HG03066 (cell line): ENCODE measurements around the gene ANKMY2.
"Not testable (repeated sequence)": the region's sequence is repeated elsewhere in the genome, so short reads cannot be mapped to it uniquely, and the experiment has no call there.

ENCODE experiments used
- ATAC-seq: cut with Tn5 transposase; IDR thresholded peaks from one replicate; pipeline ENCODE4 v1.9.1; 2021; ENCODE audit warnings: low read depth; ENCODE audit not compliant: unreplicated experiment

Gene ANKMY2

DNA sequence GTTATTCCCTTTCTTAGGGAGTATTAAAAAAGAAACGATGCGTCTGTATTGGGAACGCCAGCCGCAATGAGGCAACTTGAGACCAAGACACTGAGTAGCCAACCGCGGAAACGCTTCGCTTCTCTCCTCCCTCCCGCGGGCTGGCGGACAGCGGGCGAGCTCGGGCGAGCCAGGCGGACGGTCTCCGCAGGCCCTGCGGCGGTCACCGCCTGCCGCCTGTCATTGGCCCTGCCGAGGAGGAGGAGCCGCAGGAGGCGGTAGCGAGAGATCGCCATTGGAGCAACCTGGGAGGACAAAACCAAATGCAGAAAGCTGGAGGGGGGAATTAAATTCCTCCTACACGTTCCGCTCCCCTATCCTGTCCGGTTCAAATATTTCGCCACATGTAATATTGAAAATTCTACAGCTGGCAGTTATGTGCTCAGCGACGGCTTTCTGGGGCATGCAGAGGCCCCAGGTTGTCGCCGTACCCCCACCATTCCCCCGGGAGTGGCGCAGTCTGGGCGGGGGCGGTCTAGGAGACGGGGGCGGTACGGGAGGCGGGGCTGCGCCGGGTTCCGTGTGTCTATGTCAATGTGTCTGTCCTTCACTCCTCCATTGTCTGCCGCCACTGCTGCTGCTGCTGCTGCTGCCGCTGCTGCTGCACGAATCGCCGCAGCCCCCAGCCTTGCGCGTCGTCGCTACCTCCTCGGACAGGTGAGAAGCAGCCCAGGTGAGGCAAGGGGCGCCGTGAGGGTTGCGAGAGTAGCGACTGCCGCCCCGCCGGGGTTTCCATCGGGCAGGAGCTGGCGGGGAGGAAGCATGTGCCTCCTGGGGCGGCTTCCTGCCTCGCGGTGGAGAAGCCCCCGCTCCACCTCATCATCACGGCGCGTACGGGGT, at the start of gene ANKMY2, which contains the start of gene BZW2:
TSS of gene ANKMY2 (minus strand) at position 162 of the 879 bp plus-strand sequence. CDS start 181 bp downstream, outside the sequence.
TSS of gene BZW2 (plus strand) at position 589 of the 879 bp plus-strand sequence. CDS start 19,263 bp downstream, outside the sequence.
- peak; percentile 89 for ATAC-seq

DNA sequence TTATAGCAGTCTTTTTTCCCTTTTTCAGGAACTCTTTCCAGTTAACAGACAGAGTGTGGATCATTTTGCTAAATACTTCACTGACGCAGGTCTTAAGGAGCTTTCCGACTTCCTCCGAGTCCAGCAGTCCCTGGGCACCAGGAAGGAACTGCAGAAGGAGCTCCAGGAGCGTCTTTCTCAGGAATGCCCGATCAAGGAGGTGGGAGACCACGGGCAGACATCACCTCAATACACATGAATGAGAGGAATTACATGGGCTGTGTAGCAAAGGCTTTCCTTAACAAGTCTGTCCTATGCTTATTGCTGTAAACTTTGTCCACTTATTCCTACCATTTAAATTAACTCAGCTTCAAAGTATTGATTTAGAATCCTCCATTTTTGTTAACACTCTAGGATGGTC, 49.3 kb upstream of the ANKMY2 start:
- ATAC-seq, result no peak

DNA sequence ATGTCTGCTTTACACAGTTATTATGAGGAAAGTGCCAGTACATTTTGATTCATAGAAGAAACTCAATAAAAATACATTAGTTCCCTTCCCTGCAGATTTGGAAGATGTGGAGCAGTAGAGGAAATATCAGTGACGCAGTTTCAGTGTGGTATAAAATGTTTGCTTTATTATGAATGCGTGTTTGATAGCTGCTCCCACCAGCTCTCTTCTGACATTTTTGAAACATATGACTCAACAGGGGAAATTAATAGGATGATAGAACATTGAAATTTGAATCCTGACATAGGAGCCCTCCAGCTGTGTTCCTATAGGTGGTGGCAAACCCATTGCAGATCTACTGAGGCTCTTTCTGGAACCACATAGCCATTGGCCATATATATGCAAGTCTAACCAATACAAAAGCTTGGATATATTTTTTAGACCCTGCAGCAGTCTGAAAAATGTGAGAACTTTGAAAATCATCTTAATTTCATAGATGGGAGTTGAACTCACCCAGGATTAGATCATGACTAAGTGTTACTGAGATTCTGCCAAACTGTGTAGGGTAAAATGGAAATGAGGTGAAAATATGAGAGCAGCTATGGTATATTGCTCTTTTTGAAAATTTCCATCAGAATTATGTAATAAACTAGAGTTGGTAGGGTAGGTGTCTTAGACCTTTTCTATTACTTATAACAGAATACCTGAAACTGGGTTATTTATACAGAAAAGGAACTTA, 48.2 kb upstream of the ANKMY2 start:
- no peak for ATAC-seq

DNA sequence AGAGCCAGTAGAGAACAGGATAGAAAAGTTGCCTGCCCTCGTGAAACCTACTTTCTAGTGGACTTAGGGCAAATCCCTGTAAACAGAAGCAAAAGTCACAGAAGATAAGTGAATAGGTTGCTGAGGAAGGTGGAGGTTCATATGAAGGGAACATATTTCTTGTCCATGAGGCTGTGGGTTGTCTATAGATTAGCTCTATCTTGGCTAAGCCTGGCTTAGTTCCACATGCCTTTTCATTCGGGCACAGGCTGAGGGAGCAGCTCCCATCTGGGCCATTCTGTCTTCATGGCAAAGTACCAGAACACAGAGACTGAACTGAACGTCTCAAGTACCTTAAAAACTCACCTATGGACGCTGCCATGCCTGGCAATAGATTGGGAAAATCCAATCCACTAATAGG, 45.7 kb upstream of the ANKMY2 start:
- ATAC-seq, result no peak

DNA sequence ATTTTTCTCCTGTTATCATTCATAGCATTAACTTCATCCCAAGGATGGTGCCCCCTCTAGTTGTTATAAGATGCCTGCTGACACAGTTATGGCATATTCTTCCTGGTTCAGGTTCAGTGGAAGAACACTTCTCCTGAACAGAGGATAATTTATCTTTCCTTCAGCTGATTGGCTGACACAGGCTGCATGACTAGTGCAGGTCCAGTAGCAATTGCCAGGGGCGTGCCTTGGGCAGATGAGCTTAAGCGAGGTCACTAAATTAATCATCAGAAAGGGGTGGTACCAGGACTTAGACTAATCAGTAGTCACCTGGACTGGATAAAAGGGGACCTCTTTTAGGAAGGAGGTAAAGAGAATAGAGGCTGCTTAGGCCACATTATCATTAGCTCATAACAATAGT, 42.7 kb upstream of the ANKMY2 start:
- ATAC-seq, result no peak

DNA sequence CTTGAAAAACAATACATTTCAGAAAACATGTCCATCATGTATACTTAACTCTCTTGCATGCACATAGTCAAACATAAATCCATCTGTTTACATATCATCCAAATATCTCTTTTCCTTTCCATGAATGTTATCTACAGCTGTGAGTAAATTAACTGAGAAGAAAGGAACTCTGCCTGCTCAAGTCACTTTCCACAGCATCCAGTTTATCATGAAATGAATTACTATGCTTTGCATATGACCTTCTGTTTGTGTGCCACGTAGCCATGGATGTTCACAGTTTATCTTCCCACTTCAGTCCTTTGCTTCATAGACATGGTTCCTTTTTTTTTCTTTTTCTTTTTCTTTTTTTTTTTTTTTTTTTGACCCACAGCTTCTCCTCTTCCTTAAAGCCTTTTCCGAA, 40.0 kb upstream of the ANKMY2 start:
- ATAC-seq, result no peak

DNA sequence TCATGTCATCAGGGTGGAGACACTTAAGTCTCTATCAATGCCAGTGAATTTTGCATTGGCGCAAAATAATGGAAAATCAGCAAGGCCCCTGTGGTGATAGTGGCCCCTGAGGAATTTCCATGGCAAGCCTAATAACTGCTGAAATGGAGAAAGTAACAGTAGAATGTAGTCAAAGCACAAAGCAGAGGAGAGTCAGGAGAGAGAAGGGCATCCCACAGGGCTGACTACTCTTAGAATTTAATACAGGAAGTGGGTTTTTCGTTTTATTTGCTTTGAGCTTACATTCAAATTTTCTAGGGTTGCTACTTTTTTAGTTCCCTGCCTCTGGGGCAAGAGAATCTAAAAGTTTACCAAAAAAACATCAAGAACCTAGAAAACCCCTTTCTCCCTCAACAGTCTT, 39.4 kb upstream of the ANKMY2 start:
- ATAC-seq, result no peak

DNA sequence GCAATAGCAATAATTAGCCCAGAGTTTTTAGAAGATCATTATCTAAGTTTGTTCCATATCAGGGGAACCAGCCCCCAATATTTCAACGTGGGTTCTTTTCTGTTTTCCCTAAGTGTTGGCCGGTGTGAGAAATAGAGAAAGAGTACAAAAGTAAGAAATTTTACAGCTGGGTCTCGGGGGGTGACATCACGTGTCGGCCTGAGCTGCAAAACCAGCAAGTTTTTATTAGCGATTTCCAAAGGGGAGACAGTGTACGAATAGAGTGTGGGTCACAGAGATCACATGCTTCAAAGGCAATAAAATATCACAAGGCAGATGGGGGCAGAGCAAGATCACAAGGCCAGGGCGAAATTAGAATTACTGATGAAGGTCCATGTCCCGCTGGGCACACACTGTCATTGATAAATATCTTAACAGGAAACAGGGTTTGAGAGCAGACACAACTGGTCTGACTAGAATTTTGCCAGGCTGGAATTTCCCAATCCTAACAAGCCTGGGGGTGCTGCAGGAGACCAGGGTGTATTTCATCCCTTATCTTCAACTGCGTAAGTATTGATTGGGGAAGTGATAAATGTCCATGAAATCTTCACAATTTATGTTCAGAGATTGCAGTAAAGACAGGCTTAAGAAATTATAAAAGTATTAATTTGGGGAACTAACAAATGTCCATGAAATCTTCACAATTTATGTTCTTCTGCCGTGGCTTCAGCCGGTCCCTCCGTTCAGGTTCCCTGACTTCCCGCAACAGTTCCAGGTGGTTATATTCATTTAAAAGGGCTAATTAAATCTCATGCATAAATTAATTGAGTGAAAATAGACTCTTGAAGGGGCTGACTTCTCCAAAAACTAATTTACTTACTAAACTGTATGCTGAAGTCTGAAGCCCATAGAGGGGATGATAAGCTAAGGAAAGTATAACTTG, 33.4 kb upstream of the ANKMY2 start:
- not testable (repeated sequence) for ATAC-seq

DNA sequence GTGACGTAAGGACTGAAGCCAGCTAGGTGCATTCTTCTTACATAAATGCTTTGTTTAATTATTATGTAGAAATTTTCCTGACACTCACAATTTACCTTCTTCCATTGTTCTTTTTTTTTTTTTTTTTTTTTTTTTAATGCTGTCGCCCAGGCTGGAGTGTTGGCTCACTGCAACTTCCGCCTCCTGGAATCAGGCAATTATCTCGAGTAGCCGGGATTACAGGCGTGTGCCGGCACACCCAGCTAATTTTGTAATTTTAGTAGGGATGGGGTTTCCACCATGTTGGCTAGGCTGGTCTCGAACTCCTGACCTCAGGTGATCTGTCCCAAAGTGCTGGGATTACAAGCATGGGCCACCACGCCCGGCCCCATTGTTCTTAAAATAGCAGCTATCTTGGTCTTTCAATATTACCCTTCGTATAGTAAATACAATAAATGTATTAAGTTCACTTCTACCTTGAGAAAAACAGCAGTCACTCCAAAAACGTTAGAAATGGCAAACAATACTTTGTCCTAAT, 32.5 kb upstream of the ANKMY2 start:
- ATAC-seq, result no peak

DNA sequence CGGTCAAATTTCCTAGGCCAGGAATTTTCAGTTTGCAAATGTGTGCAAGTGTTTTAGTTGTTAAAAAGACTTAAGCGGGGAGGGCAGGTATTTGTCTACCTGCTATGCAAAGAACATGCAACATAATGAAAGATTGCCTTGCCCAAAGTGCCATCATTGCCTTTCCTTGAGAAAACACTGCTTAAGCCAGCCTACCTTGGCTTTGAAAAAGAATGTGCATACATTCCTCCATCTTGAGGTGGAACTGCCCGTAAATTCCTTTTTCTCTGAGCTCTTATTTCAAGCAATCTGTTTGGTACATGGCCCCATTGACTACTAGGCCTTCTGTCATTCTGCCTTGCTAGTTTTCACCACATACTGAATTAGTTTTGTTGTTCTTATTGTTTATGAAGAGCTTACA, 29.7 kb upstream of the ANKMY2 start:
- ATAC-seq, result no peak

DNA sequence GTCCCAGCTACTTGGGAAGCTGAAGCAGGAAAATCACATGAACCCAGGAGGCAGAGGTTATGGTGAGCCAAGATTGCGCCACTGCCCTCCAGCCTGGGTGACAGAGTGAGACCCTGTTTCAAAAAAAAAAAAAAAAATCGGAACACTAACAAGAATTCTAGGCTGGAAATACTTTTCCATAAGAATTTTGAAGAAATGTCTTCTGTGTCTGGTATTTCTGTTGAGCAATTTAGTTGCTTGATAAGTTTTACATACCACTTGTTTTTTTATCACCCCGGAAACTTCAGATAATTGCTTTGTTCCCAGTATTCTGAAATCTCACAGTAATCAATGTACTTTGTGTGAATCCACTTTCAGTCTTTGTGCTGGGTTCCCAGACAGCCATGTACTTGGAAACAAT, 26.3 kb upstream of the ANKMY2 start:
- ATAC-seq, result no peak

DNA sequence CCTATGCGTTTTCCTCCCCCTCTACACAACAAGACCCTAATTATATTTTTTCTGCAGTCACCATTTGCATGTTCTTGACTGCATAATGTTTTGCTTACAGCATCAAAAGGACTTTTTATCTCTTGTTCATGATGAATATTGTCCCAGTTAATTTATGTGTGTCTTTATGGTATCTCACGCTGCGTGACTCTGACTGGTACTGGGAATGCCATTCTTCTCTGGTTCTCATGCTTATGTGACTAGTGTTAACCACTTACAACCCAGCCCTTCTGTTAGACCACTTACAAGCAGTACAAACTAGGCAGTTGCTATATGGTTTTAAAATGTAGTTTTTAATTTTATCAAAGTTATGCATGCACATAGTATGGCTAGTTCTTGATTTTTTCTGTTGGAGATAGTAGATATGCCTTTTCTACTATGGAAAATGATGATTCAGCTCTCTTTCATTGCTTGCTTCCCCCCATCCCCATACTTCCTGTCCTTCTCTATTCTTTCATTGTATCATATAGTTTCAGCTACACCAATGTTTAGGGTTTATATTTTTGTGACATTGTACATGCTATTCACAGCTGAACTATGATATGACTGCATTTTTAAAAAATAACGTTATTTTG, 25.3 kb upstream of the ANKMY2 start:
- no peak for ATAC-seq

DNA sequence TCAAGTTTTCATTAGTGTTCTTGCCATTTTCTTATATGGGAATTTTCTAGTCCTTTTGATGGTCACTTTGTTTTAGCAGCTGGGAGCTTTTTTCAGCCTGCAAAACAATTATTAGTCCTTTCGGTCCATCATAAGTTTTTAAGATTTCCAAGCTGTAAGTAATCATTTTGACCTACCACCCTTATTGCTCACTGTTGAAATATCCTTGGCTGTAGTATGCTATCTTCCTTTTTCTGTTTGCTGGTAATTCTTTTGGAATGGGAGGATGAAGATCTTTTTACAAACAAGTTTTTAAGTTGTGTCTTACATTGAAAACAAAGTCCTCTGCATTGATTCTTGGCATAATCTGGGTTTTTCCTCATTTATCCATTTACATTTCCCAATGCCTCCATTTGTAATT, 24.5 kb upstream of the ANKMY2 start:
- no peak for ATAC-seq

DNA sequence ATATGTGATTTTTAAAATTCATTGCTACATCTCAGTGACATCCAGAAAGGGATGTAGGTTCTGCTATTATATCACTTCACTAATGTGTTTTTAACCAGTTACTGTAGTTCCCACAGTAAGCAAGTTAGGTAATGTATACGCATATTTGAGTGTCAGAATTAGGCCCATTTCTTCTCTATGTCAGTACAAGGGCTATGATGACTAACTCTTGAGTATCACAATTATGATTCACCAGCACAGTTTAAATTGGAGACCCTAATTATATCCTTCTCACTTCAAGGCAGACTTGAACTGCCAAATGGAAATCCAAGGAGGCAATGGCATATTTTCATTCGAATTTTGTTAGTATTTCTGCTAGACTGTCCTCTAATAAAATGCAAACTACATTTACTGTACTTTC, 24.0 kb upstream of the ANKMY2 start:
- no peak for ATAC-seq

DNA sequence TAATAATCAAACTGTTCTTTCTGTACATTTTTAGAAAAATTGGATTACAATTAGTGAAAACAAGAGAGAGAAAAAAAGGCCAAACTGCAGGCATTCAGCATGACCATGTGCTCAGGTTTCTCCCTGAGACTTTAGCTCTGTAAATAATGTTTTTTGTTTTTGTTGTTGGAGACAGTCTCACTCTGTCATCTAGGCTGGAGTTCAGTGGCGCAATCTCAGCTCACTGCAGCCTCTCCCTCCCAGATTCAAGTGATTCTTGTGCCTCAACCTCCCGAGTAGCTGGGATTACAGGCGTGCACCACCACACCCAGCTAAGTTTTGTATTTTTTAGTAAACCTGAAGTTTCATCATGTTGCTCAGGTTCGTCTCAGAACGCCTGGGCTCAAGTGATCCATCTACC, 23.4 kb upstream of the ANKMY2 start:
- ATAC-seq, result no peak

DNA sequence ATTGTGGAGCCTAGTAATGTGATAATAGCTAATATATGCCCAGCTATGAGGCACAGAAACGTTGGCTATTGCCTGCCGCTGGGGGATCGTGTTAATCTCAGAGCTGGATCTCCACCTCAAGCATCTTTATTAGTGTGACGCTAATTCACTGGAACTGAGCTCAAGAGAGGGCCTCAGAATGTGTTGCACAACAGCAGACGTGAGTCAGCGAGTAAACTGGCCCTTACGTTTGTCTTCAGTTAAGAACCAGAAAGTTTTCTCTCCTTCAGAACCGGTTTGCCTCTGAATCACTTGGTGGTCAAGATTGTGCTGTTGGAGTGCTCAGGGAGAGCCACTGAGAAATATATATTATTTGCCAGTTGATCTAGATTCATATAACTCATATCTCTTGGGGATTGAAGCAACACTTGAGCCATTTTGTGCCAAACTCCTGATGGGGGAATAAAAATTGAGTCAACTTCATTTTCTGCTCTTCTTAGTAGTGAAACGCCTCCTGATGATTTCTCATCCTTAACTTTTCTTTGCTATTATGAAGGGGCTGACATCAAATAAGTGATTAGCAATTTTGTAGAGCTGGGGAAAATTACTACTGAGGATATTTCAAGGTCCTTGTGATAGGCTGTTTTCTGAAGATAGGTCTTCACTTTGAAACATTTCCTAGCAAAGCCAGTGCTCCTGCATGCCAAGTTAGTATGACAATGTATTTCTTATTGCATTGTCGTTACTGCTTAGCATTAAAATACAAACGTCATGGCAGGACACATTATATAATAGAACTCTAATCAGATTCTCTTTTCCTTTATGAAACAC, 22.7 kb upstream of the ANKMY2 start:
- ATAC-seq, result no peak

DNA sequence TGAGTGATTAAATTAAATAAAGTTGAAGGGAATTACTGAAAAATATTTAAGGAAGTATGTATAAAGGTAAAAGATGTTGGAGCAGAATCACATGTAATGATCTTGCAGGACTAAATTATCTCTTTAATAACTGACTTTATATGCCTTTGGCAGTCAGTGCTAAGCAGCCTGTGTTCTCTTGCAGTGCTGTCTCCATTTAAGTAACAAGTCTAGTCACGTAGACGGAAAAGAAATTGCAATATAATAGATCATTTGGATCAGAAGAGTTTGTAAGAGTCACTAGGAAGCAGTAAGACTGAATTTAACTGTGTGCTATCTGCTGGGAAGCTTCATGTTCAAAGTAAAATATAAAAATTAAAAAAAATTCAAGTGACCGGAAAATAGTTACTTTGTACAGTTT, 21.8 kb upstream of the ANKMY2 start:
- ATAC-seq, result no peak

DNA sequence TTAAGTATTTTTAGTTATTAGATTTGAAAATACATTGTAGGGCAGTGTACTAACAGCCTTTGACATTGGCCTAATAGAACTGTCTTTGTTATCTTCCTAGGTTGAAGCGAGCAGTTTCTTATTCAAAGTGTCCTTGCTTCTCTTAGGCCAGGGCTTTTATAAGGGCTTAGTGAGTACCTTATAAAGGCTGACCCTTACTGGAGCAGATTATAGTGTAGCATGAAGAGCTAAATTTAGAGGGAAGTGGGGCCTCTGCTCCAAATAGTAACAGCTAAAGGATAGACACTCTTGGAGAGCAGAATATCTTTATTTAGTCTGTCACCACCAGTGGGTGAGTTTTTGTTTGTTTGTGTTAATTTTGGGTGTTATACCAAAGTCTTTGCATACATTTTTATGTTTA, 16.4 kb upstream of the ANKMY2 start:
- ATAC-seq, result no peak
